SK-N-SH treated with all-trans-retinoic acid at 6 μM for 48 hours (cell line): ENCODE measurements around the gene DNHD1.

Experiments used
- ATAC-seq: fragments of 200-7000 bp; cut with Tn5 transposase; 3 replicates; pipeline ENCODE4 v1.9.1; 2020; ENCODE audit warnings: mild to moderate bottlenecking, moderate library complexity
- ARNTL ChIP-seq: fragments of 450-650 bp; formaldehyde crosslinking; IDR thresholded peaks from 2 replicates; pipeline ENCODE4 v1.5.0; 2020; ENCODE audit warnings: low read depth, mild to moderate bottlenecking, moderate library complexity, borderline replicate concordance
- BACH2 ChIP-seq: fragments of 250-450 bp; sonication (Bioruptor Pico); IDR thresholded peaks from 2 replicates; pipeline ENCODE4 v1.9.0; 2021; ENCODE audit warnings: mild to moderate bottlenecking, borderline replicate concordance
- CREB5 ChIP-seq: fragments of 250-450 bp; sonication (Bioruptor Pico); IDR thresholded peaks from 2 replicates; pipeline ENCODE4 v1.5.1; 2020; ENCODE audit warnings: low read depth, mild to moderate bottlenecking, moderate library complexity
- CSDC2 ChIP-seq: fragments of 250-450 bp; sonication (Bioruptor Pico); IDR thresholded peaks from 2 replicates; pipeline ENCODE4 v1.5.0; 2020; ENCODE audit warnings: mild to moderate bottlenecking, moderate library complexity
- CSRNP3 ChIP-seq: fragments of 250-450 bp; sonication (Bioruptor Pico); IDR thresholded peaks from 2 replicates; pipeline ENCODE4 v1.5.1; 2021; ENCODE audit warnings: mild to moderate bottlenecking, moderate library complexity
- ESRRG ChIP-seq: fragments of 250-450 bp; sonication (Bioruptor Pico); IDR thresholded peaks from 2 replicates; pipeline ENCODE4 v1.6.1; 2021; ENCODE audit warnings: mild to moderate bottlenecking
- GLIS3 ChIP-seq: fragments of 250-450 bp; sonication (Bioruptor Pico); IDR thresholded peaks from 2 replicates; pipeline ENCODE4 v1.5.0; 2020; ENCODE audit warnings: mild to moderate bottlenecking, moderate library complexity
- ISL1 ChIP-seq: fragments of 250-450 bp; sonication (Bioruptor Pico); IDR thresholded peaks from 2 replicates; pipeline ENCODE4 v2.1.2; 2022; ENCODE audit warnings: mild to moderate bottlenecking, moderate library complexity
- OSR1 ChIP-seq: fragments of 250-450 bp; sonication (Bioruptor Pico); IDR thresholded peaks from 2 replicates; pipeline ENCODE4 v1.8.0; 2022; ENCODE audit warnings: moderate library complexity, mild to moderate bottlenecking, inconsistent platforms
- PATZ1 ChIP-seq: fragments of 250-450 bp; sonication (Bioruptor Pico); IDR thresholded peaks from 2 replicates; pipeline ENCODE4 v1.8.0; 2020; ENCODE audit warnings: mild to moderate bottlenecking, moderate library complexity, borderline replicate concordance
- POU6F1 ChIP-seq: fragments of 250-450 bp; sonication (Bioruptor Pico); IDR thresholded peaks from 2 replicates; pipeline ENCODE4 v1.8.0; 2021; ENCODE audit warnings: low read depth, mild to moderate bottlenecking, moderate library complexity, borderline replicate concordance
- PPARA ChIP-seq: fragments of 250-450 bp; sonication (Bioruptor Pico); IDR thresholded peaks from 2 replicates; pipeline ENCODE4 v1.5.0; 2020; ENCODE audit warnings: mild to moderate bottlenecking, borderline replicate concordance
- RARB ChIP-seq: fragments of 250-450 bp; sonication (Bioruptor Pico); IDR thresholded peaks from 2 replicates; pipeline ENCODE4 v1.8.0; 2021; ENCODE audit warnings: mild to moderate bottlenecking, moderate library complexity
- SNAI2 ChIP-seq: fragments of 250-450 bp; sonication (Bioruptor Pico); IDR thresholded peaks from 2 replicates; pipeline ENCODE4 v1.5.0; 2020; ENCODE audit warnings: mild to moderate bottlenecking, moderate library complexity
- TCF4 ChIP-seq: fragments of 250-450 bp; sonication (Bioruptor Pico); IDR thresholded peaks from 2 replicates; pipeline ENCODE4 v1.8.0; 2021; ENCODE audit warnings: mild to moderate bottlenecking, moderate library complexity, borderline replicate concordance
- TOX ChIP-seq: fragments of 250-450 bp; sonication (Bioruptor Pico); IDR thresholded peaks from 2 replicates; pipeline ENCODE4 v1.8.0; 2021; ENCODE audit warnings: mild to moderate bottlenecking, moderate library complexity, borderline replicate concordance
- TSHZ2 ChIP-seq: fragments of 250-450 bp; sonication (Bioruptor Pico); IDR thresholded peaks from 2 replicates; pipeline ENCODE4 v1.5.0; 2020; ENCODE audit warnings: mild to moderate bottlenecking, moderate library complexity
- ZC3H10 ChIP-seq: fragments of 250-450 bp; sonication (Bioruptor Pico); IDR thresholded peaks from 2 replicates; pipeline ENCODE4 v1.5.1; 2021; ENCODE audit warnings: mild to moderate bottlenecking, moderate library complexity
- ZFP3 ChIP-seq: fragments of 250-450 bp; sonication (Bioruptor Pico); IDR thresholded peaks from 2 replicates; pipeline ENCODE4 v1.5.0; 2020; ENCODE audit warnings: mild to moderate bottlenecking, moderate library complexity
- ZFP30 ChIP-seq: fragments of 450-650 bp; formaldehyde crosslinking; IDR thresholded peaks from 2 replicates; pipeline ENCODE4 v1.5.0; 2022; ENCODE audit warnings: mild to moderate bottlenecking, moderate library complexity
- ZNF565 ChIP-seq: fragments of 450-650 bp; formaldehyde crosslinking; conservative IDR thresholded peaks from 2 replicates; pipeline ENCODE4 v1.5.0; 2020; ENCODE audit warnings: low read depth, mild to moderate bottlenecking, moderate library complexity
- ZNF70 ChIP-seq: fragments of 450-650 bp; formaldehyde crosslinking; IDR thresholded peaks from 2 replicates; pipeline ENCODE4 v1.5.0; 2020; ENCODE audit warnings: mild to moderate bottlenecking, moderate library complexity
- ZNF8 ChIP-seq: fragments of 450-650 bp; formaldehyde crosslinking; IDR thresholded peaks from 2 replicates; pipeline ENCODE4 v1.5.0; 2020; ENCODE audit warnings: mild to moderate bottlenecking, moderate library complexity

DNHD1 gene

GRCh38 chr11:6502382-6502781, 5.3 kb downstream of the DNHD1 start:
- ATAC-seq: no peak
- TF ChIP-seq ESRRG (CRISPR knock-in tag) (no peak), ZNF70 (CRISPR knock-in tag) (no peak), SNAI2 (no peak), ISL1 (CRISPR knock-in tag) (no peak), RARB (no peak), CSRNP3 (CRISPR knock-in tag) (no peak), GLIS3 (CRISPR knock-in tag) (no peak), CREB5 (CRISPR knock-in tag) (no peak), POU6F1 (no peak), CSDC2 (no peak), ZNF8 (CRISPR knock-in tag) (no peak), ZFP30 (CRISPR knock-in tag) (no peak), TOX (CRISPR knock-in tag) (no peak), TSHZ2 (CRISPR knock-in tag) (no peak), ZFP3 (CRISPR knock-in tag) (no peak), BACH2 (CRISPR knock-in tag) (no peak), ARNTL (CRISPR knock-in tag) (no peak), ZC3H10 (CRISPR knock-in tag) (no peak)

GRCh38 chr11:6504166-6504565, 7.1 kb downstream of the DNHD1 start:
- no peak for ATAC-seq
- TF ChIP-seq ISL1 (CRISPR knock-in tag): no peak
- TF ChIP-seq ZNF565: no peak
- TF ChIP-seq ZFP3 (CRISPR knock-in tag): no peak
- no peak for TF ChIP-seq RARB
- no peak for TF ChIP-seq PATZ1 (CRISPR knock-in tag)
- TF ChIP-seq TSHZ2 (CRISPR knock-in tag): no peak
- no peak for TF ChIP-seq POU6F1
- no peak for TF ChIP-seq GLIS3 (CRISPR knock-in tag)
- TF ChIP-seq ZC3H10 (CRISPR knock-in tag): no peak
- TF ChIP-seq SNAI2: no peak
- TF ChIP-seq TCF4 (CRISPR knock-in tag): no peak
- TF ChIP-seq OSR1 (CRISPR knock-in tag): no peak
- no peak for TF ChIP-seq ARNTL (CRISPR knock-in tag)
- TF ChIP-seq TOX (CRISPR knock-in tag): no peak
- TF ChIP-seq ZNF8 (CRISPR knock-in tag): no peak
- TF ChIP-seq PPARA (CRISPR knock-in tag): no peak
- TF ChIP-seq BACH2 (CRISPR knock-in tag): no peak
- TF ChIP-seq CSDC2: no peak
- TF ChIP-seq ZNF70 (CRISPR knock-in tag): no peak
